ENCODE data around the gene SEC22C. TPM values are rescaled to one million over a fixed set of nuclear protein-coding genes. Genes with fewer than 3 reads are reported as not detected.
"Not testable (repeated sequence)": the region's sequence is repeated elsewhere in the genome, so short reads cannot be mapped to it uniquely, and the experiment has no call there.

SEC22C gene
- total RNA-seq, 2 experiments from 2014 or later, result 46.8 to 46.9 TPM

DNA sequence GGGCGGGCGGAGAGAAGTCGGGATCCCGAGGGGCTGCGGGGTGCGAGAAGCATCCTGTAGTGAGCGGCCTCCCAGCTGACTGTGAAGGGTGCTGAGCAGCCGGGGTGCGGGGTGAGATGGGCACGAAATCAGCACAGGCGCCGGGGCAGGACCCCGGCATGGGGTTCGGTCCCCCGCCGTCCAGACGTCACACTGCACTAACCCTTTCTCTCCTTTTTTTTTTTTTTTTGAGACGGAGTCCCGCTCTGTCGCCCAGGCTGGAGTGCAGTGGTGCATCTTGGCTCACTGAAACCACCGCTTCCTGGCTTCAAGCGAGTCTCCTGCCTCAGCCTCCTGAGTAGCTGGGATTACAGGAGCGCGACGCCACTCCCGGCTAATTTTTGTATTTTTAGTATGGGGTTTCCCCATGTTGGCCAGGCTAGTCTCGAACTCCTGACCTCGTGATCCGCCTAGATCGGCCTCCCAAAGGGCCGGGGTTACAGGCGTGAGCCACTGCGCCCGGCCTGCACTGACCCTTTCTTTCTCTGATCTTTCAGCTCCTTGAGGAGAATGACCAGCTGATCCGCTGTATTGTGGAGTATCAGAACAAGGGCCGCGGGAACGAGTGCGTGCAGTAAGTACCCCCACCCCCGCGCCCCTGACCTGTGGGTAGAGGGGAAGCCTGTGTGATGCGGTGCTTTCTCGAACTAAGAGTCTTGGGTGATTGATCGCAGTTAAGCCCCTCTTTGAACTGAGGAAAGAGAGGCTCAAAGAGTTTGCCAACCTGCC, 9.4 kb upstream of the SEC22C start:
- ChIA-PET POLR2A (interaction anchor here (0.6 to 2.8 kb wide), 7 partner anchors 9 to 1957 kb away, joined by 3 to 23 read pairs (median 6); partner anchors contain the start of genes NKTR and SEC22C), CTCF (interaction anchor here (0.7 to 1.7 kb wide), 5 partner anchors 9 to 585 kb away, joined by 3 to 5 read pairs (median 4); partner anchors contain the start of gene SEC22C)

DNA sequence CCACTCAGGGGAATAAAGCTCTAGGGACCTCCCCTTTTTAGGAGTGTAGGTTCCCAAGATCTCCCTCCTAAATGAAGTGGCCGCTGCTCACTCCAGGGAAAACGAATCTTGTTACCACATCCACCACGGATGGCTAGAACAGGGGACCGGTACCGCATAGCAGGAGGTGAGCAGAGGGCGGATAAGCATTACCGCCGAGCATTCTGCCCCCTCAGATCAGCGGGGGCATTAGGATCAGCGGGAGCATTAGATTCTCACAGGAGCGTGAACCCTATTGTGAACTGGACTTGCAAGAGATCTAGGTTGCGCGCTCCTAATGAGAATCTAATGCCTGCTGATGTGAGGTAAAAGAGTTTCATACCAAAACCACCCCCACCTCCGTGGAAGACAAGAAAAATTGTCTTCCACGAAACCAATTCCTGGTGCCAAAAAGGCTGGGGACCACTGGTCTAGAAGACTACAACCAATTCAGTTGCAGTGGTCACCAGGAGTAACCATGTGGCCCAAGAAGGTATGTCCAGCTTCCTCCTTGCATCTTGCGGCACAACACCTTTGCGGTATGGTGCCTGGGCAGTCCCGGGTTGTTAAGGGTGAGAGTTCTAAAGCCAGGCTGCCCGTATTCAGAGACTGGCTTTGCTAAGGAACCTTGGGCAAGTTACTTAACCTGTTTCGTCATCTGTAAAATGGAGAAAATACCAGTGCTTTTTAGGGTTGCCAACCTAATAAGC, 7.8 kb upstream of the SEC22C start:
- ChIA-PET CTCF (interaction anchor here (1.0 kb wide), 1 partner anchor 8 kb away, joined by 4 read pairs; the partner anchor contains the start of gene SEC22C), POLR2A (interaction anchor here (2.8 kb wide), 1 partner anchor 12 kb away, joined by 23 read pairs; the partner anchor contains the start of gene NKTR)

DNA sequence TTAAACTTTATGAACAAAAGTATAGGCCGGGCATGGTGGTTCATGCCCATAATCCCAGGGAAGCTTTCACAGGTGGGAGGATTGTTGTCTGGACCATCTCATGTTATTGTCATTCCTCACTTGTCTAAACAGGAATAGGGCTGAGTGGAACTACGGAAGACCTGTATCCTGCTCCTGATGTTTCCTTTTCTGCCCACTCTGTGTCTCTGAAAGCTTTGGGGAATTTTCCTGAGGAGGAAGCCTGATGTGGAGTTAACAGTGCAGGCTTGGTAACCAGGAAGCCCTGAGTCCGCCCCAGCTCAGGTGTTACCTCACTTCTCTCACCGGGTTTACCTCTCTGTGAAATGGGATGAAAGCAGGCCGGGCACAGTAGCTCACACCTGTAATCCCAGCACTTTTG, 6.9 kb upstream of the SEC22C start:
- POLR2A ChIA-PET, result interaction anchor here (0.8 kb wide), 1 partner anchor 9 kb away, joined by 4 read pairs; no protein-coding TSS in a partner anchor
- CTCF ChIA-PET, result no interaction called here

DNA sequence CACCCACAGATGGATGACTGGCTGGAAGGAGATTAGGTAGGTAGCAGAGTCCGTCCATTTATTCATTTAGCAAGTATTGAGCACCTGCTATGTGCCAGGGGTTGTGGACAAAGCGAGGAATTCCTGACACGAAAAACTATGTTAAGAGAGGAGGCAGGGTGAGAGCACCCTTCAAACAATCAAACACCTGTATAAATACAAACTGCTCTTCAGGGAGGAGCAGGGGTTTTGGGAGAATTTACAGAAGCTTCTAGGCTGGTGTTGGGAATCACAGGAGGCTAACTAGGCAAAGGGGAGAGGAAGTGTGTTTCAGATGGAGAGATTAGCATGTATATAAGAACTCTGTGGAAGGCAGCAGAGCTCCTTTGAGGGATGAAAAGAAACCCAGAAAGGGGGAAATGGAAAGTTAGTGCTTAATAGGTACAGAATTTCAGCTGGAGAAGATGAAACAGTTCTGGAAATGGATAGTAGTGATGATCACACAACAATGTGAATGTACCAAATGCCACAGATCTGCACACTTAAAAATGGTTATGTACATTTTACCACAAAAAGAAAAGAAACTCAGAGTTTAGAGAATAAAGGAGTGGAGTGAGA, 805 bp upstream of the SEC22C start:
- ChIA-PET POLR2A (interaction anchor here (0.6 to 2.7 kb wide), 3 partner anchors 8 to 397 kb away, joined by 6 to 11 read pairs (median 10); partner anchors contain the start of genes NKTR and SS18L2), CTCF (interaction anchor here (0.6 to 1.7 kb wide), 7 partner anchors 8 to 55 kb away, joined by 3 to 5 read pairs (median 4); partner anchors contain the start of genes NKTR and SS18L2)

DNA sequence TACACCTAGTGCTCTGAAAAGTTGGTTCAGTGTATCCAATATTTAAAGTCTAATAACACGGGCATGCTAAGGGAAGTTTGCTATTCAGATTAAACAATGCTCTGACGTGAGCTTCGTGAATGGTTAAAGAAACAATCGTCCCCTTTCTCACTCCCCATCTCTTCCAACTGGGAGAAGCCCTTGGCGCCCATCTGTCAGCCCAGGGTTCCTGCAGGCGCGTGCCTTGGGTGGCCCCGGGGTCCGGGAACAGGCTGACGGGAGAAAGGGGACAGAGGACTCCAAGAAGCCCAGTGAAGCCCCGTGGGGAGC, 413 bp downstream of the SEC22C start:
- ChIA-PET POLR2A (interaction anchor here (2.3 to 2.7 kb wide), 2 partner anchors 10 to 19 kb away, joined by 10 to 11 read pairs; partner anchors contain the start of genes NKTR and SS18L2), CTCF (interaction anchor here (1.6 to 2.1 kb wide), 2 partner anchors 9 to 34 kb away, joined by 4 to 8 read pairs; partner anchors contain the start of gene SS18L2)

DNA sequence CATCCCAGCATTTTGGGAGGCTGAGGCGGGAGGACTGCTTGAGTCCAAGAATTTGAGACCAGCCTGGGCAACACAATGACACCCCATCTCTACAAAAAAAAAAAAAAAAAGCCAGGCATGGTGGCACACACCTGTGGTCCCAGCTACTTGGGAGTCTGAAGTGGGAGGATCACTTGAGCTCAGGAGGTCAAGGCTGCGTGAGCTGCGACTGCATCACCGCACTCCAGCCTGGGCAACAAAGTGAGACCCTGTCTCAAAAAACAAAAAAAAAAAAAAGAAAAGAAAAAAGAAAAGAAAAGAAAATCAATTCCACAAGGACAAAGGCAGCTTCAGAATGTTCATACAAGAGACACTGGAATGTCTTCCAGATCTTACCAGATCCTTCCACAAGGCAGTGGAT, 2.4 kb downstream of the SEC22C start:
- CTCF ChIA-PET, result interaction anchor here (1.0 to 1.3 kb wide), 2 partner anchors 22 to 34 kb away, joined by 3 read pairs; no protein-coding TSS in a partner anchor

DNA sequence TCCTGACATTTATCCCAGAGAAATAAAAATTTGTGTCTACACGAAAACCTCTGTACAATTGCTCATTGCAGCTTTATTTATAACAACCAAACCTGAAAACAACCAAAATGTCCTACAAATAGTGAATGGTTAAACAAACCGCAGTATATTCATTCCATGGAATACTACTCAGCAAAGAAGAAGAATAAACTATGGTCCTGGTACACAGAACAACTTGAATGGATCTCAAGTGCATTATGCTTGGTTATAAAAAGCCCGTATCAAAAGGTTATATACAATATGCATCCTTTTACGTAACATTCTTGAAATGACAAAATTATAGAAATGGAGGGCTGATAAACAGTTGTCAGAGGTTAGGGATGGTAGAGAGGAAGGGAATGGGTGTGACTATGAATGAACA, 3.7 kb downstream of the SEC22C start:
- CTCF ChIA-PET, result no interaction called here
- POLR2A ChIA-PET, result no interaction called here

More for the DNA sequence above, 2.4 kb downstream of the SEC22C start:
- POLR2A ChIA-PET, result interaction anchor here (0.6 kb wide), 1 partner anchor 100 kb away, joined by 3 read pairs; no protein-coding TSS in a partner anchor

DNA sequence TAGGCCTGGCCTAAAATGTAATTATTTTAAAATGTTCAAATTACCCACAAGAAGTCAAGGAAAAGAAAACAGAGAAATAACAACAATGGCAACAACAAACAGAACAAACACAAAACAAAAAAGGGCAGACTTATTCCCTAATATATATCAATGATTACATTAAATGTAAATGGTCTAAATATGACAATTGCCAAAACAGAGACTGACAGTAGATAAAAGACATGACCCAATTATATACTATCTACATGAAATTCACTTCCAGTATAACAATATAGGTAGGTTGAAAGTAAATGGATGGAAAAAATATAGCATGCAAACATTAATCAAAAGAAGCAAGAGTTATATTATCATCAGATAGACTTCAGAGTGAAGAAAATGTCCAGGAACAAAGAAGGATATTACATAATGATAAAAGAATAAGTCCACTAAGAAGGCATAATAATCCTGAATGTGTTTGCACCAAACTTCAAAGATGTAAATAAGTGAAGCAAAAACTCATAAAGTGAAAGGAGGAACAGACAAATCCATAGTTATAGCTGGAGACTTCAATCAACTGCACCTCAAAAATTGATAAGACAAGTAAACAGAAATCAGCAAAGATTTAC, 6.5 kb downstream of the SEC22C start:
- POLR2A ChIA-PET, result no interaction called here
- CTCF ChIA-PET, result no interaction called here

DNA sequence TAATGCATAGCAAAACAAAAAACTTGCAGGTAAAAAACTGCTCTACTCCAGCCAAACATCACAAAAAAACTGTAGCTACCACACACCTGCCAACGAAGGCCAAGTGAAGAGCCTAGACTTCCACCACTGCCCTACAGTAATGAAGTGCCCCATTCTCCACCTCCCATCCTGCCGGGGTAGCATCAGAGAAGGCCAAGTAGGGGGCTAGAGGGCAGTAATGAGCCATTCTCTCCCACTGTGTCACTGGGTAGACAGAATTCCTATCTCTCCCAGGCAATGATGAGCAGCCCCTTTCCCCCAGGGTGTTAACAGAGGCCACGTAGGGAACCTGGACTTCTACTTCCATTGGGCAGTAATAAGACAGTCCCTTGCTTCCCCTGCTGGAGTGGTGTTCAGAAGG, 9.5 kb downstream of the SEC22C start:
- POLR2A ChIA-PET, result no interaction called here
- CTCF ChIA-PET, result interaction anchor here (0.7 kb wide), 1 partner anchor 173 kb away, joined by 3 read pairs; no protein-coding TSS in a partner anchor

DNA sequence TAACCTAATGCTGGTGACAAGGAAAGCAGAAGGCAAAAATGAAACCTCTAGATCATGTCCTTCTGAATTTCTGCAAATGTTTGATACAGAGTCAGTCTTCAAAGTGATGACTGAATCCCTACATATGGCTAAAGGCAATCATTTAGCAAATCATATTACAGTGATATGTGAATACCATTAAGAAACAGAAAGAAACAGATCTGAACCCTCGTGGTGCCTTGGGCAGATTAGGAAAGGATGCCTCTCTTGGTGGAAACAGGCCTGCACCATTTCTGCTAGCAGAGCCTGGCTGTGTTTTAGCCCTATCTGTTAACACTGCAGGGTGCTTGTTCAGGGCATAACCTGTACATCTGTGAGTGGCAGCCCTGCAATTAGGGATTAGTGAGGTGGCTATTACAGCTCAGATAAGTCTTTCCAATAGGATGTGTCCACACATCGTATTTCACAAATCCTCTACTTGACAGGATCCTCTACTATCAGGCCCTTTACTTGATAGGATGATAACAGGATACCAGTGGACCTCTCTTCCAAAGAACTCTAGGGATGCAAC, 12.1 kb downstream of the SEC22C start:
- ChIA-PET POLR2A (no interaction called here), CTCF (no interaction called here)

DNA sequence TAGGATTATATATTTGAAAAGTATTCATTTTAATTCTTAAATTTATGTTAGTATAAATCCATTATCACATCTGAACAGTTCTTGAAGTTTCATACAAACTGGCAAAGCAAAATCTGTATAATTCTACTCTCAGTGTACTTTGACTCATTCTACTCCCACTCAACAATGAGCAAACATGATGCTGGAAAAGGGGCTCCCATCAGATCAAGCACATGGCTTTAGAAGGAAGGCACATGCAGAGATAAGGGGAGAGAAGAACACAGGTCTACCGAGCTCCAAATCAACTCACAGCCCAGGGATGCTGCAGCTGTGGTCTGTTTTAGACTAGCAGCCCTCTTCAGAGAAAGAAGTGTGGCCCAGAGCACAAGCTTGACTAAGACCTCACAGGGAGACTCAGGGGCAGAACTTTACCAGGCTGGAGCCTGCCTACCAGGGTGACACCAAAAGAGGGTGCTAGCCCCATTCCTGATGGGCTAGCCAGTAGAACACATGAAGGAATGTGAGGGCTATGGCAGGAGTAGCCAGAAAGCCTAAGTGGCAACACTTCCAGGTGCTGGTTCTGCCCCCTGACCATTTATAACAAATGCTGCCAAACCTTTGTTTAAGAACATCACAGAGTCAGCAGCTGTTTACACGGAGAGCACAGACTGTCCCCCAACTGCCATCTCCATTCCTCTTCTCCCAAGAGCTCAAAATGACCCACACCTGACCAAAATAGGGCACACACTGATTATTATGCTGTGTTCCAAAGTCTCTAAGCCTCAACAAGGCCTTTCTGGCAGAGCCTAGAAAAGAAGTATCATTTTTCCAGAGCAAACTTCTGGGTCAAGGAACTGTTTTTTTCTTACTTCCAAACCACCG, 19.5 kb downstream of the SEC22C start:
- CTCF ChIA-PET, result interaction anchor here (0.9 to 1.2 kb wide), 3 partner anchors 14 to 44 kb away, joined by 3 to 4 read pairs (median 3); no protein-coding TSS in a partner anchor
- POLR2A ChIA-PET, result no interaction called here

DNA sequence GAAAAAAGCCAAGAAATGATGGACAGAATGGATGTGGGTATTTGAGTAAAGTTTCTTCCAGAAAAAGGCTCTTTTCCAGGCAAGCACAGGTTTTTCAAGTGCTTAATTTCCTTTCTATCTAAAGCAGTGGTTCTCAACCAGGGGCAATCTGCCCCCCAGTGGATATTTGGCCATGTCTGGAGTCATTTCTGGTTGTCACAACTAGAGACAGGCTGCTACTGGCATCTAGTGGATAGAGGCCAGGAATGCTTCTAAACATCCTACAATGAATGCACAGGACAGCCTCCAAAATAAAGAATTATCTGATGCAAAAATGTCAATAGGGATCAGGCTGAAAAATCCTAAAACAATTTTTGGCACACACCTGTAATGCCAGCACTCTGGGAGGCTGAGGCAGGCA, 23.9 kb downstream of the SEC22C start:
- CTCF ChIA-PET, result interaction anchor here (1.0 kb wide), 1 partner anchor 57 kb away, joined by 3 read pairs; no protein-coding TSS in a partner anchor
- POLR2A ChIA-PET, result no interaction called here

DNA sequence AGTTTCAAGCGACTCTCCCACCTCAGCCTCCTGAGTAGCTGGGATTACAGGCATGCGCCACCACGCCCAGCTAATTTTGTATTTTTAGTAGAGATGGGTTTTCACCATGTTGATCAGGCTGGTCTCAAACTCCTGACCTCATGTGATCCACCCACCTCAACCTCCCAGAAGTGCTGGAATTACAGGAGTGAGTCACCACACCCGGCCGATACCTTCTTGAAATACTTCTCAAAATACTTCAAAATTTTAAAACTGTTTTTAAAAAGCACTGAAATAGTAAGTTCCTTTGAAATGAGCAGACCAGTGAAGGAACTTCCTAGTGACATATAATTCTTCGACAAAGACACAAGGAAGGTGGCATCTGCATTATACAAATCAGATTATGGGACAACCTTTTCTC, 24.9 kb downstream of the SEC22C start:
- POLR2A ChIA-PET, result not testable (repeated sequence)

DNA sequence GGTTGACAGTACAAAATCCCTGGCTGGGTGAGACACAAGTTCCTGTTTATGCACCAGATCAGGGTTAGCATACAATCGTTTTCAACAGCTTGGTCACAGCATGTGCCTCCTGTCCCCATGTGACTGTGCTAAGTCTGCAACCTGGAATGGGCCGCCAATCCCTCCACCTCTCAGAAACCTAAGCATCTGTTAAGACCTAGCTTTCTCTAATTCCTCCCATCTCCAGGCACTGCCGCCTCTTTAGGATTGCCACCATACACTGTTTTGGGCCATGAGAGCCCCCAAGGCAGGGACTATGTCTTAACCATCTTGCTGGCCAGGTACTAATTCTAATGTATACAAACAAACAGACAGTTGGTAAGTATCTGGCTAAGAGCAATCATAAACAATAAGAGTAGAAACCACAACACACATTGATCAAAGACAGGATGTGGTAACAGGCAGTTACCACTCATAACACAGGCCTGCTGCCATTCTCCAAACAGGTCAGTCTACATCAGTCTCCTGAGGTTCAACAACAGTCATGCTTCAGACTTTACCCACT, 25.6 kb downstream of the SEC22C start:
- CTCF ChIA-PET, result interaction anchor here (0.7 kb wide), 1 partner anchor 8 kb away, joined by 3 read pairs; no protein-coding TSS in a partner anchor
- POLR2A ChIA-PET, result no interaction called here

More for the DNA sequence above, 24.9 kb downstream of the SEC22C start:
- CTCF ChIA-PET, result not testable (repeated sequence)

DNA sequence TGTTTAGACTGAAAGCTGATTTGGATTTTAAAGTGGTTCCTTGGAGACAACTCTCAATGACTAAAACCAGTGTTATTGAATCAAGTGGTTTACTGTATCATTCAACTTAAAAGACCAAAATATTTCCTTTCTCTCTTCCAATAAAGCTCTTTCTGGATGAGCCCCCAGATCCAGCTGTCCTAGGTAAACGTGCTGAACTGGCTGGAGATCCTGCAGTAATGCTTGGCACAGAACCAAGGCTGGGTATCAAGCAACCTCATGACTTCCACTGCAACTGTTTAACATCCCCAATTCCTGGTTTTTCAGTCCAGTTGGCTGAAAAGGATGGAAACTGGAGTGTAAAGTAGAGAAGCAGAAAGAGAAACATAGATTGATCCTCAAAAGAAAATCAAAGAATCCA, 28.9 kb downstream of the SEC22C start:
- POLR2A ChIA-PET, result no interaction called here
- CTCF ChIA-PET, result interaction anchor here (0.8 kb wide), 1 partner anchor 51 kb away, joined by 3 read pairs; no protein-coding TSS in a partner anchor

DNA sequence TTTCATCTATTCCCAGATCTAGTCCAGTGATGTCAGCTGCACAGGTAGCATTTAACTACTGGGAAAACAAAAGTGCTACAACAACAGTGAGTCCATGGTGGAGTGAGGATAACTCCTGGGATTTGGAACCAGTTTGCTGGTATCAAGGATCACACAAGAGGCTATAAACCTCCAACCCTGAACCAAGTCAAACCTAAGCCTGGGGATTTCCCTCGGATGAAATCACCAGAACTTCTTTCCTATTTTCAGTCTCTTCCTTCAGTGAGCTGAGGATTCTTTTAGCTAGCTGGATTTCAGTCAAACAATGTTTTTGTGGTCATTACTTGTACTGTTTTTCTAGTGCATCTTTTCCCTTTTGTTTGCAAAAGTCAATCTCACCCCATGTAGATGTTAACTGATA, 31.5 kb downstream of the SEC22C start:
- ChIA-PET CTCF (interaction anchor here (1.0 to 2.8 kb wide), 2 partner anchors 33 to 48 kb away, joined by 3 to 8 read pairs; partner anchors contain the start of gene VIPR1), POLR2A (no interaction called here)

DNA sequence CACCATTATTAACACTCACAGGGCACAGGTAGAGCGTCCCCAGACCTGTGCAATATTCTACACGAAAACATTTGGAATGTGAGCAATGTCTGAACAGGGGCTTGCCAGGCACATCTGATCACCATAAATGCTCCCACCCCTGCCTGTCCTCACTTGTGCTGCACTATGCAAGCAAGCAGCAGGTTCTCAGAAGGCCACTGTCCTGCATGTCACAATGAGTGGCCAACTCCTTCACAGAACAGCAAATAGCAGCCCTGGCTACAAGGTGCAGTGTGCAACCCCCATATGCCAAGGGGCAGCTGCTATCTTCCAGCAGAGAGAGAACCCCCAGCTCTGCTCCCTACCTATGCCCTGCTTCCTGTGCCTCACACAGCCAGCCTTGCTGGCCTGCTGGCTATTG, 32.6 kb downstream of the SEC22C start:
- ChIA-PET CTCF (interaction anchor here (1.2 to 2.8 kb wide), 2 partner anchors 10 to 47 kb away, joined by 3 to 8 read pairs; partner anchors contain the start of gene VIPR1), POLR2A (no interaction called here)
